Measurements from ENCODE around the gene BCAS3.

Gene BCAS3

DNA sequence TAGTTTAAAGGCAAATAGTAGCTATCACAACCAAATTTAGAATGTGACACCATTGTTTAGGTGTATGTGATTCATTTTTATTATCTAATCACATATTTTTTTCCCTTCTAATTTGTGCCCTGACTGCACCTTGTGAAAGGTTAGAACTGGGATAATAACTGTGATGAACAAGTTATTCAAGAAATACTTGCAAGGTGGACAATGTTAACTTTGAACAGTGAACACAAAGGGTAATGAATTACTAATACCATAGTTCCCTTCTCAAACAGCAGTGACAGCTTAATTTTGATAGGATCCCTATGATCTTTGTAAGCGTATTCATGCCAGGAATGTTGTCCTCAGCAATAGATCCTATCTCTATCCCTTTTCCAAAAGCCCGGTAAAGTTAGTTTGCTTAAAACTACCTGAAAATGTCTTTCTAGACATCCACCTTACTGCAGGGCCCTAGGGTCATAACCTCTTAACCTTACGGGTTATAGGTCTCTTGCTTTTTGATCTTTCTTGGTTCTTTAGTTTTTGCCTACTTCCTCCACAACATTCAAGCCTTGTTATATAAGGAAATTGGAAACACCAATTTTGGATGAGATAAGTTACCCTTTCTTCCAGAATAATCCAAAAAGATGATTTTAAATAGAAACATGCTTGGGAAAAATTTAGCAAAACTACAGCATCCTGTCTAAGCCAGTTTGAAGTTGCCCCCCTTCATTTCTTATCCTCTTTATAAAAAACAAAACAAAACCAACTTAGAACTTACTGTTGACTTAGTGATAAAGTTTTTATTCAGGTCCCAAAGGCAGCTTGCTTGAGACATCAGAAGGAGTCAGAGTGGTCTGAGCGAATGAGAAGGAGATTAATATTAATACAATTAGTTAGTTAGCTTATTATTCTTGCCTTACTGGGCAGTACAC lies 522.0 kb downstream of the BCAS3 start:
- H3K9me3 Mint-ChIP-seq, result no peaks in the 10 kb centered on the region

DNA sequence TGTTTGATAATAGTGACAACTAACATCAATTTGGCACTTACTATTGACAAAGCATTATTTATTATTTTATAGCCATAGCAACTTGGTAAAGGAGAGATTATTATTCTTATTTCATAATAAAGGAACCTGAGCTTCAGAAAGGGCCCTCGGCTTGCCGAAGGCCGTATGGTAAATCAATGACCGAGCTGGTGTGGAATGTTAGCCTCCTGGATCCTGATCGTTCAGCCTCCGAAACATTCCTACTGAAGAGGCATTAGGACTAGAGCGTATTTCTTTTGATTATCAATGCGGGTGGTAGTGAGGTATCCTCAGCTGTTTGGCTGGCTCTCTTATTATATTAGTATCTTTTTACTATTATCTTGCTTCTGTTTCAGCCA lies 522.7 kb downstream of the BCAS3 start:
- H3K4me1 Mint-ChIP-seq (ENCODE audit: low read depth), result no peaks in the 10 kb centered on the region
- H3K4me3 Mint-ChIP-seq, result no peak overlapping the region
- H3K27ac Mint-ChIP-seq, result no peak overlapping the region
- H3K36me3 Mint-ChIP-seq (ENCODE audit: low read depth), result no peaks in the 10 kb centered on the region
- H3K9me3 Mint-ChIP-seq, result no peaks in the 10 kb centered on the region
- H3K27me3 Mint-ChIP-seq (ENCODE audit: low read depth), result peaks cover 12% of the 10 kb centered on the region

More for the DNA sequence above, 522.0 kb downstream of the BCAS3 start:
- Mint-ChIP-seq H3K4me1 (ENCODE audit: low read depth) (no peaks in the 10 kb centered on the region), H3K36me3 (ENCODE audit: low read depth) (no peaks in the 10 kb centered on the region), H3K4me3 (no peak overlapping the region), H3K27me3 (ENCODE audit: low read depth) (peaks cover 12% of the 10 kb centered on the region), H3K27ac (no peak overlapping the region)

DNA sequence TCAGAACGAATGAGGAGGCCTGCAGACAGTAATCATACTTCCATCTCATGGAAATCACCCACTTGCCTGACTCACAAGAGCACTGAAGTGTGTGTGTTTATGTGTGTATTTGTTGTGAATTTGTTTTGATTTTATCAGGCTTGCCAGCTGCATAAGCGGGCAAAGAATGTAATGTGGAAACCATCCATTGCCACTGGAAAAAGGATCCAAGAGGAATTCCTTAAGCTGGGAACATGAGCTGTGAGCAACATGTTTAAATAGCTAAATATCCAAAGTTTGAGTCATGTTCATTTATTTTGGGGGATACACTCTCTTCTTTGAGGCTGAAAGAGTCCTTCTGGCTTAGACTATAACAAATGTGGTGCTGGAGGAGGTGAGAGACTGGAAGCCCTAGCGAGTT lies 523.6 kb downstream of the BCAS3 start:
- Mint-ChIP-seq H3K36me3 (ENCODE audit: low read depth) (no peaks in the 10 kb centered on the region), H3K4me1 (ENCODE audit: low read depth) (peaks cover 2% of the 10 kb centered on the region), H3K27ac (no peak overlapping the region), H3K27me3 (ENCODE audit: low read depth) (peaks cover 12% of the 10 kb centered on the region), H3K4me3 (no peak overlapping the region), H3K9me3 (no peaks in the 10 kb centered on the region)

DNA sequence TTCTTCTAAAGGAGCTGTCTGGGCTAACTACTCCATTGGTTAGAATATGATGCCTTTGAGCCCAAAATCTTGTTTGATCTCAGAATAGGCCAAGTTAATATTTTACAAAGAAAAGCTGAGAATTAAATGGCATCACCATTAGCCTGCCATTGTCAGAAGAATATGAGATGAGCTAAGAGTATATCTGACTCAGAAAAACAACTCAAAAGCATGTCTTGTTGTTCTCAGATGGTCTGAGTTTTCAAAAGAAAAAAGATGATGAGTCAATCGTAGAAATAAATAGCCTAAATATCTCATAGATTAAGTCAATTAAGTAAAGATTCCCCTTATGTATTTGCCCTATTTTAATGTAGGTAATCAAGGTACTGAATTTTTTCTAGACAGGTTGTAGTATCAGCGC lies 524.9 kb downstream of the BCAS3 start:
- Mint-ChIP-seq H3K9me3 (no peaks in the 10 kb centered on the region), H3K27ac (no peak overlapping the region), H3K36me3 (ENCODE audit: low read depth) (no peaks in the 10 kb centered on the region), H3K4me3 (no peak overlapping the region), H3K4me1 (ENCODE audit: low read depth) (peaks cover 2% of the 10 kb centered on the region), H3K27me3 (ENCODE audit: low read depth) (peaks cover 8% of the 10 kb centered on the region)

DNA sequence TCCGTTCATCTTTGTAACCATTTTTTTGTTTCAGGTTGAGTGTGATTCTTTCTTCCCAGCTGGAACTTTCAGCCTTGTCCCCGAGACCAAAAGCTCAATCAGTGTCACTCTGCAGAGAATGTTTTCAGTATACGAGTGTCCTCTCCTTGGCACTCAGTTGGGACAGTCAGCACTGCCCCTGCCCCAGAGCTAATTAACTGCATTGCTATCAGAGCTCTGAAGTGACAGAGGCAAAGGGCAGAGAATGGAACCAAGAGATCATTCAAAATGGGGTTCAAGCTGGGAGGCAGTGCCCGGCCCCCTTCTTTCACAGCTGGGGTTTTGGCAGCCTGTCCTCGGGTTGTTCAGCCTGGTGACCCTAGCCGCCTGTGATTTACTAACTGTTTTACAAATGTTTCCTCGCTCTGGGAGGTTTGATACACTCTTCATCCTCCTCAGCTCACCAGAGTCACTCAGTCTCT lies 526.0 kb downstream of the BCAS3 start:
- H3K27me3 Mint-ChIP-seq (ENCODE audit: low read depth), result peaks cover 4% of the 10 kb centered on the region
- no peaks in the 10 kb centered on the region for H3K36me3 Mint-ChIP-seq (ENCODE audit: low read depth)
- no peaks in the 10 kb centered on the region for H3K9me3 Mint-ChIP-seq
- peaks cover 5% of the 10 kb centered on the region for H3K4me1 Mint-ChIP-seq (ENCODE audit: low read depth)
- H3K27ac Mint-ChIP-seq, result no peak overlapping the region
- no peak overlapping the region for H3K4me3 Mint-ChIP-seq

DNA sequence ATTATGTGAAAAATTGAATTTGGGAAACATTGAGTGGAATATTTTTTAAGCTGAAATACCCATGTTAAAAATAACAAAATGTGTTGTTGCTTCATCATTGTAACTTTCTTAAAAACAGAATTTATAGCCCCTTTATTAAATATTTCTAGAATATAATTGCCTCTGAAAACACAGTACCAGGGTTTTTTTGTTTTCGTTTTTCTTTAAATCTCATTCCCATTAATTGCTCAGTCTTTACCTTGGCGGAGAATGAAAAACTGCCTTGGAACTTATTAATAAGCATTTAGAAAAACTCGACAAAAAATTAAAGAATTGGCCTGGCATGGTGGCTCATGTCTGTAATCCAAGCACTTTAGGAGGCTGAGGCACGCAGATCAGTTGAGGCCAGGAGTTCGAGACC lies 526.8 kb downstream of the BCAS3 start:
- Mint-ChIP-seq H3K27ac (no peak overlapping the region), H3K9me3 (no peaks in the 10 kb centered on the region), H3K4me1 (ENCODE audit: low read depth) (peaks cover 5% of the 10 kb centered on the region), H3K4me3 (no peak overlapping the region), H3K27me3 (ENCODE audit: low read depth) (no peaks in the 10 kb centered on the region), H3K36me3 (ENCODE audit: low read depth) (no peaks in the 10 kb centered on the region)

DNA sequence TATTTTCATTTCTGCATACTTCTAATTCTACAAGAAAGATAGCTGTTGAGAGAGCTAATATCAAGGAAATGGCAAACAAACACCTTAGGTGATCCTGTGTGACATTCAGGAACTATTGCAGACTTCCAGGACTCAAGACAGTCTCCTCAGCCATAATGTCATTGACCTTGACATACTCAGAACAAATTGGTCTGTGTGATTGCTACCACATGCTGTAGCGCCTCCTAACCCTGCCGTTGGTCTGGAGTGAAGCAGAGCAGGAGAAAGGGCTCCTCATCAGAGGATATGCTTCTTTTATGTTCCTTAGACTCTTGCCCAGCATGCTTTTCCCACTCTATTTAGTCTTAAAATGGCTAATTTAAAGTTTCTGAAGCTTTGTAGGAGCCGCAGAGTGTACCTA lies 527.8 kb downstream of the BCAS3 start:
- H3K9me3 Mint-ChIP-seq, result no peaks in the 10 kb centered on the region

DNA sequence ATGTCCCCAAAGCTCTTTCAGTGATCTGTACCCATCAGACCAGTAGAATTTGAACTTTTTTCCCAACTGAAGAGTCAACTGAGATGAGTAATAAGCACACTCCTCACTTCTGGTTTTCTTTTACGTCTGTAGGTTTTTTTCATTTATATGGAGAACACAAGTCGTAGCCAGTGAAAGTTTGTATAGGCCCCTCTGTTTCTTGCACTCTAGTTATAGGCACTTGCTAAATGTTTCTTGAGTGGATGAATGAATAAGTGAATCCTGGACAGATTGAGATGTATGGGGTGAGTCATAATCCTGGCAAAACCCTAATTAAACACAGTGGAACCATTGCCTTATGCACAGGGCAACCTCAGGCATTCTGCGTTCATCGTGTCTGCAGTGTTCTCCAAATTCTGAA lies 528.3 kb downstream of the BCAS3 start:
- Mint-ChIP-seq H3K36me3 (ENCODE audit: low read depth) (no peaks in the 10 kb centered on the region), H3K9me3 (no peaks in the 10 kb centered on the region), H3K4me3 (no peak overlapping the region), H3K27ac (no peak overlapping the region), H3K4me1 (ENCODE audit: low read depth) (peaks cover 5% of the 10 kb centered on the region), H3K27me3 (ENCODE audit: low read depth) (no peaks in the 10 kb centered on the region)

More for the DNA sequence above, 527.8 kb downstream of the BCAS3 start:
- Mint-ChIP-seq H3K36me3 (ENCODE audit: low read depth) (no peaks in the 10 kb centered on the region), H3K27me3 (ENCODE audit: low read depth) (no peaks in the 10 kb centered on the region), H3K4me1 (ENCODE audit: low read depth) (peaks cover 5% of the 10 kb centered on the region), H3K4me3 (no peak overlapping the region), H3K27ac (no peak overlapping the region)

DNA sequence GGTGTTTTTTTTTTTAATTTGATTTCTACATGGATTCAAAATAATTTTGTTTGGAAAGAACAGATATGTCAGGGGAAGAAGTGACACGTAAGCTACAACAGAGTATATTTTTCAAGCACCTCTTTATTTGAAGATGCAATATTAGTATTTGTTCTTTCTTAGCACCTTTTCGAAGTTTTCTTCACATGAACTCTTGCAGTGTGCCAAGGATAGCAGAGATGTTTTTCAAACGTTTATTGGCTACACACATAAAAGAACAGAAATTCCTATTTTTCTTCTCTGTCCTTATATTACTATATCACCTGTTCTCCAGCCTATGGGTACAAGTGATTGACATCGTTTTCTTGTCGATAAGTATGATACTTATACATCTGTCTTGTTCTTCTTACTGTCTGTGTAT lies 529.3 kb downstream of the BCAS3 start:
- H3K36me3 Mint-ChIP-seq (ENCODE audit: low read depth), result no peaks in the 10 kb centered on the region
- H3K4me1 Mint-ChIP-seq (ENCODE audit: low read depth), result peaks cover 5% of the 10 kb centered on the region
- no peaks in the 10 kb centered on the region for H3K9me3 Mint-ChIP-seq
- H3K4me3 Mint-ChIP-seq, result no peak overlapping the region
- no peak overlapping the region for H3K27ac Mint-ChIP-seq
- H3K27me3 Mint-ChIP-seq (ENCODE audit: low read depth), result no peaks in the 10 kb centered on the region

DNA sequence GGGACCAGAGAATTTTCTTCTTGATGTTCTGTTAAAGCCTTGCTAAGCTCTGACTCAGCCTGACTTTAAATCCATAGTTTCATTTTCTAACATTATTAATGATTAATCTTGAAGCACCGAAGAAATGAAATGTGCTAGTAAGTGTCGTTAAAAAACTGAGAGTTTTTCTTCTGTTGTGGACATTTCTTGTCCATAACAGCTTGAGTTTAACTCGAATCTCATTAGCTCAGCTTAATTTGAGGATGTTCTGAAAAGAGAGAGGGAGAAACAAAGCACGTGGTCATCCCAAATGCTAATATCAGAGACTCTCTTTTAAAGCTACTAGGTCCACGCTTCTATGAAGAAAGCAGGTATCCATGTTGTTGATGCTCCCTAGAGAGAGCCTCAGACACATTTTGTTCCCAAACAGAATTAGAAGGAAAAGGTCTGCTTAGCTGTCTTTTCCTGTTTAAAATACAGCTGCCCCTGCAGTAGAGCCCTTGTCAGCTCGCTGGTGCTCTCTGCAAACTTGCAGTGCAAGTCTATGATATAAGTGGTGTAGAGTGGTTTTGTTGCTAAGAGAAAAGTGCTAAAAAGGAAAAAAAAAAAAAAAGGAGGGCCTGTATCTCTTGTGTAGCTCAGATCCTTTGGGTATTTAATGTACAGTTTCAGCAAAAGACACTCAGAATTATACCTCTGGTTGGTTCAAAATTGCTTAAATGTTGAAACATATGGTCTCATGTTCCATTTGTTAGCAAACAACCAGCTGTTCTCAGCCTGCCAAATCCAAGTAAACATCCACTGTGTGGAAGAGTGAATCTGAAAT lies 530.9 kb downstream of the BCAS3 start:
- Mint-ChIP-seq H3K27ac (no peak overlapping the region), H3K27me3 (ENCODE audit: low read depth) (no peaks in the 10 kb centered on the region), H3K4me3 (no peak overlapping the region), H3K9me3 (no peaks in the 10 kb centered on the region), H3K4me1 (ENCODE audit: low read depth) (peaks cover 6% of the 10 kb centered on the region), H3K36me3 (ENCODE audit: low read depth) (no peaks in the 10 kb centered on the region)

DNA sequence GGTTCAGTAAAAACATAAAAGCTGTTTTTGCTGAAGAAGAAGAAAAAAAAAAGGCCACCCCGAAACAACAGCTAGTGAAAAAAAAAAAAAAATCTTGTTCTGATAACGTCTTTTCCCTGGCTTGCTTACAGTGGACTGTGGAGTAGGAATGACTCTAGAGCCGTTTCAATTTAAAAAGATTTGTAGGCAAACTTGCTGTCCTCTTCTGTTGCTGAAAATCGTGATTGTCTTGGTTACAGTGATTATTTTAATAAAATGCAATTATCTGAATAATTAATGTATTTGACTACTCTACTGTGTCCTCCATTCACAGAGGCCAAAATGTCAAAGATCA lies 531.4 kb downstream of the BCAS3 start:
- Mint-ChIP-seq H3K4me3 (no peak overlapping the region), H3K27me3 (ENCODE audit: low read depth) (no peaks in the 10 kb centered on the region), H3K27ac (no peak overlapping the region), H3K9me3 (no peaks in the 10 kb centered on the region), H3K4me1 (ENCODE audit: low read depth) (peaks cover 8% of the 10 kb centered on the region), H3K36me3 (ENCODE audit: low read depth) (no peaks in the 10 kb centered on the region)

DNA sequence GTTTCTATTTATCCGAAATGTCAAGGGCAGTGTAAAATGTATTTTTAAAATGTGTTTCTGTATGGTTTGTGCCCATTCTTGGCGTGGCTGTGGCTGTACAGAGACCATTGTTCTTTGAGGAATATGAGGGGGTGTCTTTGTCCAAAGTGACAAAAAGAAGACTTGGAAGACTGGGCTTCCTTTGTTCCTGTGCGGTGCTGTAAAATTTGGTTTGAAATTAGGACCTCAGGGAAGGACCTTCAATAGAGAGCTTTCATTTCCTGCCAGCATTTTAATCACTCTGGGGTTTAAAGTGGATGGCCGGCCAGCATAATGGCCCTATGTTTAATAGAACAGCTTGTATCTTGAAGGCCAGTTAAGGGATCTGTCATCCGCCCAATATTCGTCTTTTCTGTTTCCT lies 531.9 kb downstream of the BCAS3 start:
- Mint-ChIP-seq H3K36me3 (ENCODE audit: low read depth) (no peaks in the 10 kb centered on the region), H3K9me3 (no peaks in the 10 kb centered on the region), H3K4me1 (ENCODE audit: low read depth) (peaks cover 8% of the 10 kb centered on the region), H3K27me3 (ENCODE audit: low read depth) (no peaks in the 10 kb centered on the region), H3K4me3 (no peak overlapping the region), H3K27ac (no peak overlapping the region)

DNA sequence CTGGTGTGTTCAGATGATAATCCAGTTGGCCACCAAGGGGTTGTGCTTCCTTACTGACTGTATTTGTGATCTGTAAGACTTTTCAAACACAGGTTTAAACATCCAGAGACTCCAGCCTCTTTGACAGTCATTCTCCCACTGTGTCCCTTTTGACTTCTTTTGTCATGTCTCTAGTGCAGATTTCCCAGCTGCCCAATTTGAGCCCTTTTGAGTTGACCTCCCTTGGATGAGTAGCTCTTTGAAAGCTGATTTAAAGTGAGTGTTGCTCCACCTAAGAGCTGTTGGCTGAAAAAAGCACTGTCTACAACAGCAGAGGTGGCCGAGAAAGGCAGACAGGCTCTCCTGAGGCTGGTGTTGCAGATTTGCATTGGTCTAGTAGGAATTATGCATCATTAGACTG lies 533.6 kb downstream of the BCAS3 start:
- Mint-ChIP-seq H3K36me3 (ENCODE audit: low read depth) (no peaks in the 10 kb centered on the region), H3K4me1 (ENCODE audit: low read depth) (peaks cover 8% of the 10 kb centered on the region), H3K9me3 (no peaks in the 10 kb centered on the region), H3K27ac (no peak overlapping the region), H3K4me3 (no peak overlapping the region), H3K27me3 (ENCODE audit: low read depth) (no peaks in the 10 kb centered on the region)

DNA sequence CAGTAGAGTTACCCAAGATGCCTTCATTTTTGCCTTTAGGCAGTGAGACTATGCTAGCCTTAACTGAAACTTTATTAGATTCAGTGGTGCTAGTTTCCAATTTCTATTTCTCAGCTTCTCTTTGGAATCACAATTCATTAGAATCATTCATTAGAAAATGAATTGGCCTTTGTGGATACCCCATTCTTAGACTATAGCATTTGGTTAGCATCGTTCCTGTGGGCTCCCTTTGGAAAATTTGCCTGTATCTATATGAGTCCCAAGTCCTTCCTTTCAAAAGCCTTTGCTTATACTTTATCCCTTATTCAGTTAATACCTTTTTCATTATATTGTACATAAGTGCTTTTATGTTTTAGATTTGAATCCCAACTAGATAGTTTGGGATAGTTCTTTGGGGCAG lies 535.0 kb downstream of the BCAS3 start:
- Mint-ChIP-seq H3K9me3 (no peaks in the 10 kb centered on the region), H3K27me3 (ENCODE audit: low read depth) (no peaks in the 10 kb centered on the region), H3K4me3 (no peak overlapping the region), H3K27ac (no peak overlapping the region), H3K4me1 (ENCODE audit: low read depth) (peaks cover 9% of the 10 kb centered on the region), H3K36me3 (ENCODE audit: low read depth) (no peaks in the 10 kb centered on the region)

DNA sequence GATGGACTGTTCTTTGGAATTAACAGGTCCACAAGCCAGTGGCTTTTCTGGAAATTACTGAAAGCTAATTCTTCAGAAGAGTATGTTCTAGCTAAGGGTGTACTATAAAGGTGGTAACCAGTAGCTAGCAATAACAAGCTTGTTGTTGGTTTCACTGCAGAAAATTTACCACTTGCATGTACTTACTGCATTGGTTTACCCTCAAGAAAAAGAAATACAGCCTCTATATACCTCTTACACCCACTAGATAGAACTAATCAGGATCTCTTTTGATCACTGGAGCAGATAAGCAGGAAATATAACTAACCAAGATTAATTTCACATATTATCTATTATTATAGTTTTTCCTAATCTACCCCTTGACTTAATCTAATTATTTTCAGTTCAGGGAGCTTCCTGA lies 537.1 kb downstream of the BCAS3 start:
- peaks cover 26% of the 10 kb centered on the region for H3K4me1 Mint-ChIP-seq (ENCODE audit: low read depth)
- H3K4me3 Mint-ChIP-seq, result no peak overlapping the region
- H3K9me3 Mint-ChIP-seq, result no peaks in the 10 kb centered on the region
- H3K27ac Mint-ChIP-seq, result no peak overlapping the region
- peaks cover 4% of the 10 kb centered on the region for H3K36me3 Mint-ChIP-seq (ENCODE audit: low read depth)
- no peaks in the 10 kb centered on the region for H3K27me3 Mint-ChIP-seq (ENCODE audit: low read depth)

All from T-helper 1 cell treated with Interleukin-12 subunit alpha and Interleukin-12 subunit beta and Interleukin-4 antibody, amounts not matched to agents 30 μg/mL and 1 μg/mL, for 36 hours (primary cell).